ENCODE data around the gene OPA1.
"Not testable (repeated sequence)": the region's sequence is repeated elsewhere in the genome, so short reads cannot be mapped to it uniquely, and the experiment has no call there.

Gene OPA1

DNA sequence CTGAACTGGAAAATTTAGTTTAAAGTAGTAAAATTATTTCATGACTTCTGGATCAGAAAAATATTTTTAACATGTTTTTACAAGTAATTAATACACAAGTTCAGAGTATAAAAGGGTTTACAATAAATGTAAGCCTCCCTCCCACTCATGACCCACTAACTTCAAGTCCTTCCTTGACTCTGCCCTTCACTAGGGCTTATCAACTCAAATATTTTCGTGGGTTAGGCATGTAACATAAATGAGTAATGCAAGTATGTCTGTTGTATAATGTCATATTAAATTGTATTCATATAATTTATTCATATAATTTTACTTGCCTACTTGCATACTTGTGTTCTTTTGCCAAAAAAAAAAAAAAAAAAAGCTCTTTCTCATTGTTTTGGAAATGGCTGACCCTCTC lies 3.4 kb upstream of the OPA1 start:
- no peak for DNase-seq

DNA sequence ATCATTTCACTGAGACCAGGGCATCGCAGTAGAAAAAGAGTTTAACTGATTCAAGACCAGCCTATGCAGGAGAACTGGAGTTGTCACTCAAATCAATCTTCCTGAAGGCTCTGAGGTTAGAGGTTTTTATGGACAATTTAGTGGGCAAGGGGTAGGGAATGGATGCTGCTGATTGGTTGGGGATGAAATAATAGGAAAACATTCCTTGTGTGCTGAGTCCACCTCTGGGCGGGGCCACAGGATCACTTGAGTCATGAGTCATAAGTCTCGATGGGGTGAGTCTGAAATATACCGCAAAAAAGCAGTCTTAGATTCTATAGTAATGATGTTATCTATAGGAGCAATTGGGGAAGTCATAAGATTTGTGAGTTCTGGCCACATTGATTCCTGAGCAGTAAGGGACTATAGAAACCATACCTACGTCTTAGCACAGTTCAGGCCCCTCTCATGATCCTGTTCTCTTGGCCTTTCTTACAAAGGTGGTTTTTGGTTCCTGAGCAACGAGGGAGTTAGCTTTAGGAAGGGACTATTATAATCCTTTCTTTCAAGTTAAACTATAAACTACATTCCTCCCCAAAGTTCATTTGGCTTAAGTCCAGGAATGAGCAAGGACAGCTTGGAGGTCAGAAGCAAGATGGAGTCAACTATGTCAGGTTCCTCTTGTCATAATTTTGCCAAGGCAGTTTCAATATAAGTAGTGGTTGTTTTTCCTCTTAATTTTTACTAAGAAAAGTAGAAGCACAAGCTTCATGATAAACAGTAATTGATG lies 2.7 kb upstream of the OPA1 start:
- DNase-seq, result peak; percentile 29 to 45

DNA sequence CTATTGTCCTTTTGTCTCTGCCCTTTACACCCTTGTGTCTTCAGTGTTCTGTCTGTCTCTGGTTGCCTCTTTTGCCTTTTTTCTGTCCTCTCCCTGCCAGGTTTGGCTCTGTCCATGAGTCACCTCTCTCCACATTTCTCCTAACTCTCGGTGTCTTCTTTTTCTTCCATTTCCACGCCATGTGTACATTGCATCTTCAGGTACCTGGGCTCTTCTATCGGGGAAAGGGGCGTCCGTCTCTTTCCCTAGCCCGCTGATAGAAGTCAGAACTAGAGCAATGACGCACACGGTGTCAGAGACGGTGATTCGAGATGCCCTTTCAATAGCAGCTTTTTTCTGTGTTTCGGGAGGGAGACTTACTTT lies 641 bp downstream of the OPA1 start:
- DNase-seq, result no peak

DNA sequence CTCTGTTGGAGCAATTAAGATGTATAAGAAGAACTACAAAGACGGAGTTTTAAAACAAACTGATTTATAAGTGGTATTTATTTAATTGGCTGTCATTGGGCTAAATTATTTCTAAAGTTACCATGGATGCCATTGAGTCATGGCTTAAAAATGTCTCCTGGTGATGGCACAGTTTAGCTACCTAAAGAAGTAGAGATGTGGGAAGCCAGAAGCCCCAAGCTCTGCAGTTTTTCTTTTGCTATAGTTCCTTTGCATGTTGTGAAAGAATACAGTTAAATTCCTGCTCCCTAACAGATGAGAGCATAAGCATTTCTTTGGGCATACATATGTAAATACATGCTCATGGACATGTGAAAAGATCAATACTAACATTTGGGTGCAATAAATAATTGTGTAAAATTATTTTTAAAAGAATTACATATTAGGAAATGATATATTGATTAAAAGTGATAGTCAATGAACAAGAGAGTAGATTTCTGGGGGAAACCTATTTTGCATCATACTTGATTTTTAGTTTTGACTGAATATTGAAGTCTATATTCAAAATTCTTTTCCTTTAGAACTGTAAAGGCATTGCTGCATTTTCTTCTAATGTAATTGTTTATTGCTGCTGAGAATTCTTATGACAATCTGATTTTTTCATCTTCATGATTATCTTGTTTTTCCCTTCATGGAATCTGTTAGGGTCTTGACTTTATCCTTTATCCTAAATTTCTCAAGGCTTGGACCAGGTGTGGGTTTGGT lies 2.1 kb downstream of the OPA1 start:
- peak in 1 of 2 donors; percentile 8 for DNase-seq

DNA sequence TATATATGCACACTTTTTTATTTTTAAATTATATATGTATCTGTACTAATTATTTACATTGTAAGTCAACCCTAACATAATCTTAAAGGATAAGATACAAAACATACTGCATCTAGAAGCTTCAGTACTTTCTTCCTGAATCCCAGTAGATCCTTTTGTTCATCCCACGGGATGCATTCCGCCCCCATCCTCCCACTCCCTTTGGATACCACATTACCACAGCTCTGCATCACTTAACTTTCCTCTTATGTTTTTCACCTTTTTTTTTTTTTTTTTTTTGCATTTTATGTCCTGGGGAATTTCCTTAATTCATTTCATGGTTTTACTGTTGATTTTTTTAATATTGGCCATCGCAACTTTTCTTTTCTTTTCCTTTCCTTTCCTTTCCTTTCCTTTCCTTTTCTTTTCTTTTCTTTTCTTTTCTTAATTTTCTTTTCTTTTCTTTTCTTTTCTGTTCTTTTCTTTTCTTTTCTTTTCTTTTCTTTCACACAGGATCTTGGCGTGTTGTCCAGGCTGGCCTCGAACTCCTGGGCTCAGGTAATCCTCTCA lies 3.0 kb downstream of the OPA1 start:
- no peak for DNase-seq

DNA sequence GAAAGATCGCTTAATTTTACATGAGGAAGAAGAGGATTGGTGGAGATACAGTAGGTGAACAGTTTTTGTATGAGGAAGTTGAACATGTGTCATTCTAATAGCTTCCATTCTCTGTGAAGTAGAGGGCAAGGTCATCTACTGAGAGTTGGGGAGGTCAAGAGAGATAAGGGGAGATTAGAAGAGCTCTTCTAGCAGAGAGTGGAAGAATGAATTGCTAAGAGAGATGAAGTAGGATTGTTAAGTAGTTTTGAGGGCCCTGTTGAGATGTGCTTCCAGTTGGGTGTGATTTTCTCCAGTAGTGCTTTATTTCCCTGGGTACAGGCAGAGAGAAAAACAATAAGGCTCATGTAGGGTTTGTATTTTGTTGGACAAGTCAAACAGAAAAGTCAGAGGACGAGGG lies 5.2 kb downstream of the OPA1 start:
- no peak for DNase-seq

DNA sequence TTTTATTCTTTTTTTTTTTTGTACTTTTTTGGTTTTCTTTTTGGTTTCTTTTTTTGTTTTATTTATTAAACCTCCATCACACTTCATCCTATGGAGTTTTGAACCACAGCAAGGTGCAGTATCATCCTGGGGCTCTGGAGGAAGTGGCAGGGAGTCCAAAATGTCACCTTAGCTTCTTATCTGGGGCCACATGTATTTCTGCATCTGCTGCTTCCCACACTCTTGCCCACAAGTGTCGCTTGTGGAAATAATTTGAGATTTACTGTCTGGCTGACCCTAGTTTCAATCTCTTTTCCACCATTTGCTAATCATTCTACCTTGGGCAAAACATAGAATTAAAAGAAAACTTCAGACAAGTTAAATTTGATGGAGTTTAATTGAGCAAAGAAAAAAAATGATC lies 6.4 kb downstream of the OPA1 start:
- DNase-seq, result no peak

DNA sequence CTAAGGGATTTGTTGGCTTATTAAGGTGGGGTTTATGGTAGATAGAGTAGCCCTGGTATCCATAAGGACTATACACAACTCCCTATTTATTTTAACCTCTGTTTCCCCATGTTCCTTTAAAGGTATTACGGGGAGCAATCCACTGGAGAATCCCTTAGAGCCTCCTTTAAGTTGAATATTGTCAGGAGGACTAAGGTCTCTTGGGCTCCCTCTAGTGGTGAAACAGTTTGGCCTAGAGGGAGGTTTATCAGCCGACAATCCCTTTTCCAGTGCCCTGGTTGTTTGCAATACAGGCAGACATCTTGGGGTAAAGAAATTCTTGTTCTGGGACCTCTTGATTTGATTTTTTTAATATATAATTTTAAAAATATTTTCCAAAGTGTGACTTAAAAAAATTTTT lies 12.9 kb downstream of the OPA1 start:
- peak; percentile 52 to 94 for DNase-seq

DNA sequence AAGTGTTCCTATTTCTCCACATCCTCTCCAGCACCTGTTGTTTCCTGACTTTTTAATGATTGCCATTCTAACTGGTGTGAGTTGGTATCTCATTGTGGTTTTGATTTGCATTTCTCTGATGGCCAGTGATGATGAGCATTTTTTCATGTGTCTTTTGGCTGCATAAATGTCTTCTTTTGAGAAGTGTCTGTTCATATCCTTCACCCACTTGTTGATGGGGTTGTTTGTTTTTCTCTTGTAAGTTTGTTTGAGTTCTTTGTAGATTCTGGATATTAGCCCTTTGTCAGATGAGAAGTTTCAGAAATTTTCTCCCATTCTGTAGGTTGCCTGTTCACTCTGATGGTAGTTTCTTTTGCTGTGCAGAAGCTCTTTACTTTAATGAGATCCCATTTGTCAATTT lies 13.9 kb downstream of the OPA1 start:
- not testable (repeated sequence) for DNase-seq

DNA sequence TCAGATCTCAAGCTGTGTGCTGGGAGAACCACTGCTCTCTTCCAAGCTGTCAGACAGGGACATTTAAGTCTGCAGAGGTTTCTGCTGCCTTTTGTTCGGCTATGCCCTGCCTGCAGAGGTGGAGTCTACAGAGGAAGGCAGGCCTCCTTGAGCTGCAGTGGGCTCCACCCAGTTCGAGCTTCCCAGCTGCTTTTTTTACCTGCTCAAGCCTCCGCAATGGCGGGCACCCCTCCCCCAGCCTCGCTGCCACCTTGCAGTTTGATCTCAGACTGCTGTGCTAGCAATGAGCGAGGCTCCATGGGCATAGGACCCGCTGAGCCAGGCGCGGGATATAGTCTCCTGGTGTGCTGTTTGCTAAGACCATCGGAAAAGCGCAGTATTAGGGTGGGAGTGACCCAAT lies 17.5 kb downstream of the OPA1 start:
- not testable (repeated sequence) for DNase-seq

DNA sequence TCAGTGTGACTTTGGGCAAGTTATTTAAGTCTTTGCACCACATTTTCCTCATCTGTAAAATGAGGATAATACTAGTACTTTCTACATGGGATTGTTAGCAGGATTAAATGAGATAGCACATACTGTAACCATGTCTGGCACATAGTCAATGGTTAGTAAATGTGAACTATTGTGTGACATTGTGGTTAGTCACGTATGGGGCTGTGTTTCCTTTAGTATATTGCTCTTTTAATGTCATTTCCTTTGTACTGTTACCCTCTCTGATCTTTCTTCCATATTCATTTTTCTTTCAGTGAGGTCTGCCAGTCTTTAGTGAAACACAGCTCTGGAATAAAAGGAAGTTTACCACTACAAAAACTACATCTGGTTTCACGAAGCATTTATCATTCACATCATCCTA lies 21.4 kb downstream of the OPA1 start:
- no peak for DNase-seq

DNA sequence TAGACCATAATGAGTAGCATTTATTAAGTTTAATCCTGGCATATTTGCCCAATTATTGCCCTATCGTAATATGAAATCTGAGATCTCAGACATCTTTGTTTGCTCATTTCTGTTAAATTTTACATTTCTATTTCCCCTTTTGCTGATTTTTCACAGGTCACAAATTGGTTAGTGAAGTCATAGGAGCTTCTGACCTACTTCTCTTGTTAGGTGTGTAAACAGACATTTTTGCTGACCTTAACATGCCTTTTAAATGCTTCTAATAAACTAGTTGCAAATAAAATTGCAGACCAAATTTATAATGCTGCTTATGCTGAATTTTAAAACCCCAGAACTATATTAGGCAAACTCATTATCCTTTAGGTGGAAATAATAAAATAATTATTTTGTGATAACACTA lies 24.6 kb downstream of the OPA1 start:
- no peak for DNase-seq

DNA sequence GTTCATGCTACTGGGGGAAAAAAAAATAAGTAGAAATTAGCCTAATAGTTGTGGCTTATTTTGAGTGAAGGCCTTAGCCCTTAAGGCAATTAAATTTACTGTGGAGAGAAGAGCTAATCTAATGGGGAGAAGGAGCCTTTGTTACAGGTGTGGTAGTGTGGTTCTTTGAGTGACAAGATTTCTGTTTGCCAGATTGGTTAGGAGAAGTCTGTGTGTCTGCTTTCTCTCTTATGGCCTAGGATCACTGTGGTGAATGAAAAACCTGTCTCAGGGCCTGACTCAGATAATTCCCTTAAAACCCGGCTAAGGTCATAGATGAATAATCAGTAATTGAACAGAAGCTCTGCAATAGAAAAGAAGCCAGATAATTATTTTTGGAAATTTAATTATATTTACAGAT lies 27.0 kb downstream of the OPA1 start:
- DNase-seq, result no peak

DNA sequence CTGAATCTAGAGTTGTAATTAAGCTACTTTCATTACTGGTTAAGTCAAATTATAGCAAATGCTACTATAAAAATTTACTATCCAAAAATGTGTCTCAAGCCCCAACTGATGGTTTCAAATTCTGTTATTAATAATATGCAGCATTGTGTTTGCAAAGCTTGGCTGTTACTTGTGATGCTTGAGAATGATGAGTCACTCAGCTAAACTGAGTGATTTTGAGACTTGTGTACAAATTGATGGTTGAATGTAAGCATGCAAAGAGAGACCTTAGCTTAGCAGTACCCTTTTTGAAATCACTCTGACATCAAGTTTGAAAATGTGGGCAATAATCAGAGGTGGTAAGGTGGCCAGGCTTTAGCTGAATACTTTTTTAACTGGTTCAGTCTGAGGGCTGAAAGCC lies 27.6 kb downstream of the OPA1 start:
- no peak for DNase-seq

DNA sequence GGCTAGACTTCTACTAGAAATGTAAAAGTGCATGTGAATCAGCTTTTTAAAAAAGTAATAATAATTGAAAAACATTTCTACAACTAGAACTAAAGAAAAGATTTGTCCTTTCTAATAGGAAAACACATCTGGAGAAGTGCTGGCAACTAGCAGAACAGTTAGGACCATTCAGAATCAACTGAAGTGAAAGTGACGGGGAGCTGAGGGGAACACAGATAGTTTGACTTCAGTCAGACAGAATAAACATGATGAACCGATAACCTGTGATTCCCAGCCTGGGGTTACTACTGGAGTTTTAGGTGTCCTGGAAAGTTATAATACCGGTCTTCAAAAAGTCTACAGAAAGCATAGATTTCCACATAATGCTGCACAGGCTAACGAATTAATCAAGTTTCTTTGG lies 28.1 kb downstream of the OPA1 start:
- no peak for DNase-seq

DNA sequence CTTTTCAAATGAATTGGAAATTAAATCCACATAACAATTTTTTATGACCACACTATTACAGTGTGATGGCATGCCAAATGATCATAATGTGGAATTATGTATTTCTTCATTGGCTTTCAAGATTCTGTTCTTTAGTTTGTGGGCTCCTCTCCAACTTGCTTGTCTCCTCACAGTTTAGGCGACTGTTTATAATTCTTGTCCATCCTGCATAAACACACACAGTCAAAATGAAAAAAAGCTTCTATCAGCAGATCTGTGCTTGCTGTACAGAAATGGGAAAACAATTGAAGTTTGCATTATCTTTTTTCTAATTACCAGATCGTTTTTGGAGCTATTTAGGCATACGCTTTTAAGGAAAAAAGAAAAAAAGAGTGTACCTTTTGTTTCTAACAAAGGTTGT lies 37.0 kb downstream of the OPA1 start:
- DNase-seq, result no peak

DNA sequence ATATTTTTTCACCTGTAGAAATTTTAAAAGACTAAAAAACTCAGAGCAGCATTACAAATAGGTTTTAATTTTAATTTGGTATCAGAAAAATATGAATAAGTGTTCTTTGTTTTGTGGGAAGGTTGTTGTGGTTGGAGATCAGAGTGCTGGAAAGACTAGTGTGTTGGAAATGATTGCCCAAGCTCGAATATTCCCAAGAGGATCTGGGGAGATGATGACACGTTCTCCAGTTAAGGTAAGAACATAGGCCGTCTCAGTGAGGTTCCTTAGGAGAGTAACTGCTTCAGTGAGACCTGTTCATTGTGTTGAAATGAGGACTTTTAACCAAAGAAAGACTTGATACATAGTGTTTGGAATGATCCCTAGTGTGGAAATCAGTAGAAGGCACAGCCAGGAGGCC lies 44.8 kb downstream of the OPA1 start:
- DNase-seq, result no peak

DNA sequence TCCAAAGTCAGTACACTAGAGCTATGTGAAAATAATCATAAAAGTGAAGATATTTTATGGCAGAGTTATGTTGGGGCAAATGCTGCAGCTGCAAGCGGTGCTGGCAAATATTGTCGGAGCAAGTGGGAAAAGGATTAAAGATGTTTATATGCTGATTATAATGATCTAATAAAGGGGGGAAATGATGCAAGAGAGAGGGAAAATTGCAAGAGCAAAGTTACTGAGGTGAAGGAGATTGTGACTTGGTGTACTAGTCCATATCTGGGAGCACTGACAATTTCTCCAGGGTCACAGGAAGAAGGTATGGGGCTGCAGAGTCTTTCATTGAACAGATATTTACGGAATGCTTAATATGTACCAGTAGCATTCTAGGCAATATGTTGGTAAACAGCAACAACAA lies 45.8 kb downstream of the OPA1 start:
- no peak for DNase-seq

DNA sequence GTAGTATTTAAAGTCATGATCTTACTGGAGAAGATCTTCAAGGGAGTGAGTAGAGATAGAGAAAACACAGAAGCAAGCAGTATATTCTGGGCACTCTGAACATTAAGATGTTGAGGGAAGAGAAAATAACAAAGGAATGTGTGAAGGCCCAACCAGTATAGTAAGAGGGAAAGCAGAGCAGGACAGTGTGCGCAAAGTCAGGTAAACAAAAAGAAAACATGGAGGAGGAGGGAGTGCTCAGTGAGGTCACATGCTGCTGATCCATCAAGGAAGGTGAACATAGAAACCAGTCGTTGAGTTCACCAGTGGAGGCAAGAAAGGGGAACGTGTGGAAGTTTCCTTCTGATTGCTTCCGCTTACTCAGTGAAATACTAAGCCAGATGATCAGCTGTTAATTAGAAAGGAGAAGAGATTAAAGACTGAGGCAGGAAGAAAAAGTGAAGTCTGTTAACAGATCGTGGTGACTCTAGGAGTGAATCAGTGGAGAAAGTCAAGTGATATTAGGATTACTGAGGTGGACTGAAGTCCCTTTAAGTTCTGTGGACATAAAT lies 47.2 kb downstream of the OPA1 start:
- peak; percentile 51 to 72 for DNase-seq

DNA sequence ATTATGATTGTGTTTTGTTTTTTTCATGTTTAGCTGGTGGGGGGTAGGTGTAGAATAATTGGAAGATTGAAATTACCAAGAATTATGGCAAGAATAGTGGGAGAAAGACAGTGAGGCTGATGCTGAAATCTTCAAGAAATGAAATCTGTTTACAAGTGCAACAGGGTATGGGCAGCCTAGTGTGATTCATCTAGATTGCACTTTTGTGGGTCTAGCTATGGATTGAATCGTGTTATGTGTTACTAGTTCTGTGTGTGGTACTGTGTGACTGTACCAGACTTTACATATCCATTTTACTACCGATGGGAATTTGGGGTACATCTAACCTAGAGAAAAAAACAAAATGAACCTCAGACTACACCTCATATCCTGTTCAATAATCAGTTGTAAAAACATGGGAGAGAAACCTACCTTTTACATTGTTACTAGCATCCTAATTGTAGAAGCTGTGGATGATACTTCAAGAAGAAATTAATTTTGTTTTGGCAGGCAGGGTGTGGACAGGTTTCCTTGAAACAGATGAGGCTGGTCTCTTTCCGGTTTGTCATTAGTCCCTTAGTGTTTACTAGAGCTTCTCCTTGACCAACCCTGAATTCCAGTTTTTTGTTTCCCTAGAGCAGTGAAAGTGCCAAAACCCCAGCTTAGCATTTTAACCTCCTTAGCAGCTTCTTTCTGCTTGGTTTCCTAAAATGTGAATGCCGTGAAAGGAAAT lies 47.9 kb downstream of the OPA1 start:
- DNase-seq, result no peak

DNA sequence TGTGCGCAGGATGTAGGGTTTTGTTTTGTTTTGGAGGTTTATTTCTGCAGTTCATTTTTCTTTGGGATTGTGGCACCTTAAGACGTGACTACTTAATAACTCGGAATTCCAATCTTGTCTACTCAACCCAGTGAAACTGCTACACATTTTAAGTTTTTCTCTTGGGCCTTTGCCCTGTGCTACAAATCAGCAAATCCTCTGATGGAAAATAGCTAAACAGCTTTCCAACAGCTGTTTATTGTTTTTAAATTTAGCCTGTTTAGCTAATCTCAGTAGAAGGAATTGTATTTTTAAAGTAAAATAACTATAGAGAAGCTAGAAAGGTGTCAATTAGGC lies 48.4 kb downstream of the OPA1 start:
- no peak for DNase-seq

DNA sequence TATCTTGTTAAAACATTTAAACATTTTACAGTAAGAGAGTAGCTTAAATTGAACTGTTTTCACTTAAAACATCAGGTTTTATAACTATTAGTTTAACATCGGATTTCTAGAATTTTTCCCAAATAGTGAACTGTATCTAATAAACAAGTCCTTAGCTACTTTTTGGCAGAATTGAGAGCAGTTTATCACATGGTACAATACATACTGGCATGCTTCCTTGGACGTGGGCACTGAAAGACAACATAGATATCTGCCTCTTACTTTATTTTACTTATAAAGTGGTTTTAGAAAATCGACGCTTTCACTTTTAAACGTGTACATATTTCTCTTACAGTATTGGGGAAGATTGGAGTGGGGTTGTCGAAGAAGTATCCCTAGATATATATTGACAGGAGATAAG lies 52.8 kb downstream of the OPA1 start:
- DNase-seq, result no peak

DNA sequence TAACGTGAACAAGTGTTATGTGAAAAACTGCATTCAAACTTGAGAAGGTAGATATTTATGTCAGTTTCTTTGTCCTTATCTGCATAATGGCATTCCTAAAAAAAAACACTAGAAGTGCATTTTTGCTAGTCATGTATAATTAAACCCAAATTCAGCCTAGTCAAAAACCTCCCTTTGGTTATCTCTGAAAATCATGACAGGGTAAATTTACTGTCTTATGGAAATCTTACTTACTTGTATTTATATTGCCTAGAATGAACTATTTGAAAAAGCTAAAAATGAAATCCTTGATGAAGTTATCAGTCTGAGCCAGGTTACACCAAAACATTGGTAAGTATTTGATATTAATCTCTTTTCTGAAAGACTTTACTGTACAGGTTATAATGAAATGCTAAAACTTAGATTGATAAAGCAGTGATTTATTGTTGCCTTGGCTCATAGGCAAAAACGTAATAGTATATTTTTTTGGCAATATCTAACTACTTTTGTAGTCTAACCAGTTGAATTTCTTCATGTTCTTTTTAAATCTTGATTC lies 55.6 kb downstream of the OPA1 start:
- no peak for DNase-seq
